ACC112 (cell line): Measurements from ENCODE around the gene NPAS3.

Experiments
- H2AFZ ChIP-seq: fragments of 200-600 bp; sonication (generic); one replicate; pipeline ENCODE4 v1.6.0; 2017; ENCODE audit warnings: antibody characterized with exemption, low read length; ENCODE audit not compliant: unreplicated experiment
- H3K27ac ChIP-seq: fragments of 200-600 bp; sonication (generic); 2 replicates; pipeline ENCODE4 v1.5.1; 2014; ENCODE audit warnings: low read depth, mild to moderate bottlenecking, antibody characterized with exemption, low read length, moderate library complexity
- H3K27me3 ChIP-seq: fragments of 200-600 bp; sonication (generic); 2 replicates; pipeline ENCODE4 v1.6.1; 2014; ENCODE audit warnings: mild to moderate bottlenecking, antibody characterized with exemption, low read length, moderate library complexity, mixed read lengths; ENCODE audit not compliant: insufficient read depth
- H3K36me3 ChIP-seq: fragments of 200-600 bp; sonication (generic); 2 replicates; pipeline ENCODE4 v1.6.1; 2016; ENCODE audit warnings: mild to moderate bottlenecking, antibody characterized with exemption, low read length, moderate library complexity, mixed read lengths; ENCODE audit not compliant: insufficient read depth
- H3K4me1 ChIP-seq: fragments of 200-600 bp; sonication (generic); one replicate; pipeline ENCODE4 v1.6.1; 2016; ENCODE audit warnings: low read length, mixed read lengths; ENCODE audit not compliant: insufficient read depth, unreplicated experiment, control insufficient read depth
- H3K4me3 ChIP-seq: fragments of 200-600 bp; sonication (generic); 2 replicates; pipeline ENCODE4 v1.5.1; 2014; ENCODE audit warnings: mild to moderate bottlenecking, low read depth, low read length
- H3K79me2 ChIP-seq: fragments of 200-600 bp; sonication (generic); one replicate; pipeline ENCODE4 v1.6.0; 2016; ENCODE audit warnings: low read length; ENCODE audit not compliant: control insufficient read depth, unreplicated experiment, insufficient read depth

NPAS3 gene

DNA sequence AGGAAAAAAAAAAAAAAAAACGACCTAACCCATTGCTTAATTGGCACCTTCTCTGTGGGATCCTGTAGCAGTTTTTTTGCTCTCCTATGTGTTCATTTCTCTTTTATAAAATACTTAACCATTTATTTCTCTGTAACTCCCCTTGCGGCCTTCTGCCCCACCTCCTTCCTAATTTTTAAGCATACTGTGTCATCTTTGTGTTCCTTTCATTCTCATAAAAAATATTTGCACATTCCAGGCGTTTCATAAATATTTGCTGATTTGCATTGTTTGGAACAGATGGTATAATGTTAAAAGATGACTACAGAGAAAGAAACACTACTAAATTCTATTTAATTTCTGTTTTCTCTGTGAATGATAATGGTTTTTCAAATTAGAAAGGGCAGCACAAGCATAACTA lies 77.9 kb downstream of the NPAS3 start:
- H3K79me2 ChIP-seq = no peaks in the 10 kb centered on the region
- no peaks in the 10 kb centered on the region for H3K27me3 ChIP-seq
- no peak overlapping the region for H3K4me3 ChIP-seq
- H2AFZ ChIP-seq = no peak overlapping the region
- no peaks in the 10 kb centered on the region for H3K36me3 ChIP-seq
- H3K4me1 ChIP-seq = no peaks in the 10 kb centered on the region
- H3K27ac ChIP-seq = no peak overlapping the region

DNA sequence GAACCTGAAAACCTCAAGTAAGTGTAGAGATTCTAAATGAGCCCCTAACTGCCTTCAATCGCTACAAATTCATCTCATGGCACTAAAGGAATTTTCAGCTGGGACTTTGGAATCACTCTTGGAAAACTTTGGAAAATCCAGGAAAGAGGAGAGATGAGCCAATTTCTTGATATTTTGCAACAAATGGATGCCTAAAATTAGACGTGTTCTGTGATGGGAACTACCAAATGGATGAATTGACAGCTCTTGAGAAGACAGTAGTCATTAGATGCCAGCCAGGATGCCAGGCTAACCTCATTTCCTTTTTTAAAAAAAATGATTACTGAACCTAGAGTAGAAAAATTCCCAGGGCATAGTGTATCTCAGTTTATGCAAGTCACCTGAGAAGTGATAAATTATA lies 78.3 kb downstream of the NPAS3 start:
- no peaks in the 10 kb centered on the region for H3K27me3 ChIP-seq
- no peaks in the 10 kb centered on the region for H3K79me2 ChIP-seq
- H3K27ac ChIP-seq = no peak overlapping the region
- H3K4me1 ChIP-seq = no peaks in the 10 kb centered on the region
- H3K4me3 ChIP-seq = no peak overlapping the region
- H3K36me3 ChIP-seq = no peaks in the 10 kb centered on the region
- no peak overlapping the region for H2AFZ ChIP-seq

DNA sequence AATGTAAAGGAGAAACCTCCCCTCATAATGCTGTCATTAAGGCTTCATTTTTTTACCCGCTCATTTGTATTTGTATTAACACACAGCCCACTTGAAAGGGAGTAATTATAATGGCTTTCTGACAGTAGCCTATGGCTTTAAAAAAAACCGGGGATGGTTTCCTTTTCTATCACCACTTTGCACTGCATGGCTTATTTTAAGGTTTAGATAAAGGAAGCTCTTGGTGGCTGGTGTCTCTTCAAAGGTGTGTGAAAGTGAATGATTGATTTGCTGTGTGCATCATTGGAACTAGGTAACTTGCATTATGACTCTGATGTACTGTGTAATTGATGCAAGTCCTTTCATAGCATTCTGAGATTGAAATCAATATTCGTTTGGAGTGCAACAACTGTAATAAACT lies 80.7 kb downstream of the NPAS3 start:
- Histone ChIP-seq H3K36me3 (no peaks in the 10 kb centered on the region), H2AFZ (no peak overlapping the region), H3K27ac (no peak overlapping the region), H3K27me3 (no peaks in the 10 kb centered on the region), H3K4me1 (no peaks in the 10 kb centered on the region), H3K4me3 (no peak overlapping the region), H3K79me2 (no peaks in the 10 kb centered on the region)

DNA sequence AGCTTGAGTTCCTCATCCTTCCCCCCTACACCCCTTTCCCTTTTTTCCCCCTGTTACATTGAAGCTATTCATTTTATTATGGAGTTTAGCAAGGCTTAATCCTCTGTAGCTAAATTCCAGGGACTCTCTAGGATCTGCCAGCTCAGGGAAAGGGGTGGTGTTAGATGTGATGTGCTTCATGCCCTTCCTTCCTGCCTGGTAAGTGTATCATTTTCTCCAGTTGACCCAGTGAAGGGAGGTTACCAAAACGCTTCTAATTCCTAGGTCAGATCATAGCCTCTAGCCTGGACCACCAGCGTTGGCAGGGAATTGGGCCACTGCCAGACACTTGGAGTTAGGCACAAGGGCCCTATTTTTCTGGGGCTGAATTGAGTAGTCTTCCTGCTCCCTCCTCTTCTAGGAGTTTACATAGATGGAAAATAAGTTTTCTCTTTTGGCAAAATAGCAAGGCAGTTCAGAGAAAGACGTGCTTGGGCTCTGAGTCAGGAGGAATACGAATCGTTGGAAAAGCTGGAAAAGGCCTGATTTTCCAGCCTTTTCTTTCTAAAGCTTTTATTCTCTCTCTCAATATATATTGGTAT lies 88.3 kb downstream of the NPAS3 start:
- Histone ChIP-seq H3K79me2 (no peaks in the 10 kb centered on the region), H3K4me3 (no peak overlapping the region), H3K4me1 (no peaks in the 10 kb centered on the region), H2AFZ (no peak overlapping the region), H3K36me3 (no peaks in the 10 kb centered on the region), H3K27ac (no peak overlapping the region), H3K27me3 (no peaks in the 10 kb centered on the region)

DNA sequence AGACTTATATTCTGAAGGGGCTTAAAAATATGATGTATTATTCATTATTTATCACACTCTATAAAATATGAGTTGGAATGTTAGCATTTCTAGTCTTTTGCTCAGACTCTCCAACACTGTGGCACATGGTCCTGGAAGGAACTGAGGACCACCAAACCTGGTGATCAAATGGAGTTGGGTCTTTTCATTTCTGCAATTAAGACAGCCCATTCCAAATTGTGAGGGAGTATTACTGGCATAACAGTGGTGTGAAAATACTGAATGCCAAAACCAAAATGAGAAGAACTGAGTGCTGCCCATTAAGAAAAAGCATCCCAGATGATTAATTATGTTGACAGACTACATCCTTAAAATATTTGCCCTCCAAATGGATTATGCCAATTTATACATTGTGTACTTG lies 90.8 kb downstream of the NPAS3 start:
- no peak overlapping the region for H2AFZ ChIP-seq
- no peaks in the 10 kb centered on the region for H3K4me1 ChIP-seq
- no peaks in the 10 kb centered on the region for H3K27me3 ChIP-seq
- no peaks in the 10 kb centered on the region for H3K79me2 ChIP-seq
- H3K36me3 ChIP-seq = no peaks in the 10 kb centered on the region
- no peak overlapping the region for H3K4me3 ChIP-seq
- no peak overlapping the region for H3K27ac ChIP-seq

DNA sequence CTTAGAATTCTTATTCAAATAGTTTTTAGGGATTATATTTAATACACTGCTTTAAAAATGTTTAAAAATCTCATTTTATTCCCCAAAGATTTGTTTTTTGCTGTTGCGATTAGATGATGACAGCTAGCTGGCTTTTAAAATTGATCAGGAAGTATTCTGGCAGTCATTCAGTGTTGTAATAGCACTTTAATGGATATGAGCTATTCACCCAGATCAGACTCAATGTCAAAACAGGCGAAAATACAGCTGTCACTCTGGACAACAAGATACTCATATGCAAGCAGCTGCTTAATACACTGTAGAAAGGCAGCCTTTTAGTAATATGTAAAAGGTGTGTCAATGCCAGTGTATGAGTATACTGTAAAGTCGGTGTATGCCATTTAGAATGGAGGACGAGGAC lies 91.7 kb downstream of the NPAS3 start:
- H3K4me1 ChIP-seq = no peaks in the 10 kb centered on the region
- H3K4me3 ChIP-seq = no peak overlapping the region
- no peaks in the 10 kb centered on the region for H3K27me3 ChIP-seq
- no peaks in the 10 kb centered on the region for H3K36me3 ChIP-seq
- H3K27ac ChIP-seq = no peak overlapping the region
- H2AFZ ChIP-seq = no peak overlapping the region
- H3K79me2 ChIP-seq = no peaks in the 10 kb centered on the region

DNA sequence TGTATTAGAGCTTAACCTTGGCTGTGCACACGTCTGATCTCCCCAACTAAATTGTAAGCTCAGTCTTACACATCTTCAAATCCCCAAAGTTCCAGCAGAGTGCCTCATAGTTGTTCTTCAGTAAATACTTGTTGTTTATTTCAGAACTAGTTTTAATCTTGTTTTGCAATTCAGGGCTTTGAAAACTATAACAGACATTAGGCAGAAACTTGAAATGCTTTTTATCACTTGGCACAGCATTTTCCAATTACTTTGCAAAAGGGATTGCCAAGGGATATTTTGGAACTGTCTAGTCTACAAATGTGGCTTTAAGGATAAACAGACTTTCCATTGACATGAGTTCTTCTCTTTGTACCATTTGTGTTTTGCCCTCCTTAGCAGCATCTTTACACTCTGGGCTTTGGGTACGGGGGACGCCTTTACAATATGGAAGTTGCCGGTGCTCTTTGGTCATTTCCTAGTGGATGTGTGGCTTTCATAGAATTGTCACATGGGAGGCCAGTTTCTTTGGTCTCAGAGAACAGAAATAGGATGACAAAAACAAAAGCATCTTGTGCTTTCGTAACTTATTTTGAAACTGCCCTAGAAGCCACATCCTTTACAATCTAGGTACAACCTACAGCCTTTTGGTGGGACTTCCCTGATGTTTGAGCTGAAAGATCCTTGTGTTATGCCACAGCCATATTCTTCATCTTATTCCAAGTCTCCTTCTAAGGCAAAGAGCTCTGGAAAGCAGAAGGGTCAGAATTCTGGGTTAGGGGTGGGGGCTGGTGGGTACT lies 96.9 kb downstream of the NPAS3 start:
- Histone ChIP-seq H3K79me2 (no peaks in the 10 kb centered on the region), H3K4me3 (no peak overlapping the region), H3K27me3 (no peaks in the 10 kb centered on the region), H2AFZ (no peak overlapping the region), H3K27ac (no peak overlapping the region), H3K4me1 (no peaks in the 10 kb centered on the region), H3K36me3 (no peaks in the 10 kb centered on the region)

DNA sequence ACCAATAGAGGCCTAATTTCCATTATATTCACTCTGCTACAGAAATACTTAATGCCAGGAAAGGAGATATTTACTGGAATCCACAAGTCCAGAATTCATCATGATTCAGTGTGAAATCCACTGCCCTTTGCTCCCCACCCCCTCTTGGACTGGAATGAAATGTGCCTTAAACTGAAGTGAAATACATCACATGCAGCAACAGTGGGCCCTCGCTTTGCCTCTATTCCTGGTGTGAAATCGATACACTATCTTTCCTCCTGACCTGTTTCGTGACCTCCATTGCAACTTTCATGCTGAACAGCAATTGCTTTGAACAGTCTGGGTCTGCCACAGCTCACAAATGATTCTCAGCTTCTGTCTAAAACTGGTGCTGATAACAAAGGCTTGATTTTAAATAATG lies 100.6 kb downstream of the NPAS3 start:
- no peaks in the 10 kb centered on the region for H3K79me2 ChIP-seq
- H3K27me3 ChIP-seq = no peaks in the 10 kb centered on the region
- H3K4me3 ChIP-seq = no peak overlapping the region
- no peaks in the 10 kb centered on the region for H3K4me1 ChIP-seq
- no peaks in the 10 kb centered on the region for H3K36me3 ChIP-seq
- H2AFZ ChIP-seq = no peak overlapping the region
- no peak overlapping the region for H3K27ac ChIP-seq

DNA sequence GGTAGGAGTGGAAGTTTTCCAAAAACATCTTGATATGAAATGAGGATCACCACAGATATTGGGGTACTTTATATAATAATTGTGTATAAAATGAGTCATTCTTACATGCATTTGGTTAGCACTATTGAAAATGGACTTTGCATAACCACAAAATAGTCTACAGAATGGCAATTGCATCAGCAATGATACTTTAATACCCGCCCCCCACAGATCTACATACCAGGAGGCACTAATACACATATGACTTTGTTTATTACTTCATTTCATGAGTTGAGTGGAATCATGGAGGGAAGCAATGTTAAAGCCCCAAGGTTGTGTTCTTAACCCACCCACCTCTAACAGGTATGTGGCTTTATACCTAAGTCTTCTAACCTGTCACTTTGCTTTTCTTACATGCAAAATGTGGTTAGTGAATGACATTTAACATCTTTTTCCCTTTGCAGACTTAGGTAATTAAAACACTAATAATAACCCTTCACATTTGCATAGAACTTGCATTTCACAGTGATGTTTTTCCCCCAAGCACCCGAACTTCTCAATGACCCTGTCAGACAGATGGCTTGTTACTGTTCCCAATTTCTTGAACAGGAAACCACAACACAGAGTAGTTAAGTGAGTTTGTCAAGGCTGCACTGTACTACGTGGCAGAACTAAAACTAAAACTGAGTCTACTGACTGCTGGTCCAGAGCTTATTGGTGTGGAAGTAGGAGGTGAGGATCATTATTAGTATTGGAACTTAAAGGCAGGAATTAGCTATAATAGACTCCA lies 101.9 kb downstream of the NPAS3 start:
- Histone ChIP-seq H3K27ac (no peak overlapping the region), H3K4me3 (no peak overlapping the region), H2AFZ (no peak overlapping the region), H3K4me1 (no peaks in the 10 kb centered on the region), H3K36me3 (no peaks in the 10 kb centered on the region), H3K27me3 (no peaks in the 10 kb centered on the region), H3K79me2 (no peaks in the 10 kb centered on the region)

DNA sequence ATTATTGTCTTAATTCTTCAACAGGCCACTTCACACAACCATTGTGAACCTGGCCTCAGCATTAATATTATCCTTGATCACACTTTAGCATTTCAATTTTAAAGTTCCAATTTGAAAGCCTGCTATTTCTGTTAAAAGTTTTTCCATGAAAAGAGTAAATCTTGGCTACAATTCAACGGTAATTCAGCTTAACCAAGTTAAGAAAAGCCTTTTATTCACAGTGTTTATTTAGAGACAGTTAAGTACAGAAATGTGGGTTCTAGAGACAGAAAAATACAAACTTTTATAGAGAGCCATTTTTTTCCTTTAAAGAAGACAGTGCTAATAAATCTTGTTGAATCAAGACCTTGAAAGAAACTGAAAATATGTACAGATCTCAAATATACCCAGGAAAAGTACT lies 103.9 kb downstream of the NPAS3 start:
- no peak overlapping the region for H3K4me3 ChIP-seq
- H3K27me3 ChIP-seq = no peaks in the 10 kb centered on the region
- H3K27ac ChIP-seq = no peak overlapping the region
- H3K36me3 ChIP-seq = no peaks in the 10 kb centered on the region
- H3K79me2 ChIP-seq = no peaks in the 10 kb centered on the region
- H2AFZ ChIP-seq = no peak overlapping the region
- no peaks in the 10 kb centered on the region for H3K4me1 ChIP-seq

DNA sequence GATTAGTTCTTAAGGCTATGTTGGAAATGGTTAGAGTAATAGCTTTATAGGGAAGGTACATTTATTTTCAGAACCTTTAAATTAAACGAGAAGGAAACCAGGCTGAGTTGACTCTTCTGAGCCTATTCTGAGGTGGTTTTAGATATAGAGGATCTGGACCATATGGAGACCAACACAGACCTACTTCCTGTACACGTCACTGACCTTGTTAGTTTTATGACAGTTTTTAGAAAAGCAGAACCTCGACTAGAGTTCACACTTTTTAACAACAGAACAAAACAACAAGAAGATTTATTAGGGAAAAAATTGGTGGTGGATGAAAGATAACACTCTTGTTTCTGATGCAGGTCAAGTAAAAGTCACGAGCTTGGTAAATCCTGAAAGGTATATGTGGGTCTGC lies 107.1 kb downstream of the NPAS3 start:
- Histone ChIP-seq H3K4me3 (no peak overlapping the region), H2AFZ (no peak overlapping the region), H3K36me3 (no peaks in the 10 kb centered on the region)

More for the DNA sequence above, 107.1 kb downstream of the NPAS3 start:
- H3K27me3 ChIP-seq = no peaks in the 10 kb centered on the region
- no peaks in the 10 kb centered on the region for H3K79me2 ChIP-seq
- H3K4me1 ChIP-seq = no peaks in the 10 kb centered on the region
- H3K27ac ChIP-seq = no peak overlapping the region
